Measurements from ENCODE around the gene ZC3H10. TPM values are rescaled to one million over a fixed set of nuclear protein-coding genes. Genes with fewer than 3 reads are reported as not detected.

The ZC3H10 gene
- total and polyA plus RNA-seq, 2 of the 8 experiments (the other 6 are each of a cell fraction or from before 2014, with no cell fraction given), result 4.0 to 11.2 TPM

DNA sequence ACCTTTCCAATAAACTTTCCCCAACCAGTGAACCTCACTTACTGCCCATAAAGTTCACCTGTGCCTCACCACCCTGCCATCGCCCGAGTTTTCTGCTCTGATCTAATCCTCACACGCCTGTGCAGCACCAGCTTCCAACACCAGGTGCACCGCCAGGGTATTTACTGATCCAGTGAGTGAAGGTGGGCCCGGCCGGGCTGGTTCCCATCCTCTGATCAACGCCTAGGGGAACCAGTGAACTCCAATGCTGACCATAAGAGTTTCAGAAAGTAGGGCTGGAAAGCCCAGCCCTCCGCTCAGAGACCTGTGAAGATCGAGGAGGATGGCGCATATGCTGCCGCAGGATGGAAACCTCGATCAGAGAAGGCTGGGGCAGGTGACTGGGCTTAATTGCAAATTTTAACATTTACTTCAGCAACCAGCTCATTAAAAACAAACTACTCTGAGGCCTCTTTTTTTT lies 33.6 kb downstream of the ZC3H10 start (continued):
- TF ChIP-seq TCF12 (IDR thresholded peaks at IDR 0.05; ENCODE audit: low read depth, low read length) (no peak), TEAD4 (IDR thresholded peaks at IDR 0.05; ENCODE audit: low read depth, low read length) (no peak), NANOG (IDR thresholded peaks at IDR 0.05; ENCODE audit: insufficient read depth, low read depth, low read length, poor library complexity, severe bottlenecking) (no peak), MAFK (IDR thresholded peaks at IDR 0.05; ENCODE audit: low read depth, low read length) (no peak), FOSL1 (IDR thresholded peaks at IDR 0.05; ENCODE audit: insufficient read depth, low read depth, low read length) (no peak), RBBP5 (IDR thresholded peaks at IDR 0.05; ENCODE audit: borderline replicate concordance, low read depth, low read length) (no peak), HDAC2 (IDR thresholded peaks at IDR 0.05; ENCODE audit: borderline replicate concordance in 1 of 2, low read depth in 2 of 2, low read length in 2 of 2) (no peak; a peak in 1 of 4 replicates), POLR2A (IDR thresholded peaks at IDR 0.05; ENCODE audit: control extremely low read depth in 1 of 2, low read depth in 2 of 2, low read length in 2 of 2) (no peak), KDM4A (IDR thresholded peaks at IDR 0.05; ENCODE audit: low read depth, low read length, severe bottlenecking) (no peak), TBP (IDR thresholded peaks at IDR 0.05; ENCODE audit: low read depth, low read length) (peak; percentile 26; the same call in 1 of the 2 replicates), CHD1 (IDR thresholded peaks at IDR 0.05; ENCODE audit: low read depth, low read length) (no peak), BRCA1 (IDR thresholded peaks at IDR 0.05; ENCODE audit: low read depth, low read length) (no peak), BACH1 (IDR thresholded peaks at IDR 0.05; ENCODE audit: low read length) (no peak), TAF1 (IDR thresholded peaks at IDR 0.05; ENCODE audit: low read depth, low read length) (0 out of 2 replicates have a peak, but pooled peaks have one; percentile 52), GTF2F1 (IDR thresholded peaks at IDR 0.05; ENCODE audit: borderline replicate concordance, low read depth, low read length) (no peak; the same call in 1 of the 2 replicates), SP2 (IDR thresholded peaks at IDR 0.05; ENCODE audit: low read length) (no peak), SP4 (IDR thresholded peaks at IDR 0.05; ENCODE audit: low read length) (no peak), BCL11A (IDR thresholded peaks at IDR 0.05; ENCODE audit: low read depth in 2 of 2, low read length in 2 of 2) (no peak), RNF2 (IDR thresholded peaks at IDR 0.05; ENCODE audit: borderline replicate concordance, low read depth, low read length, missing control alignments, poor library complexity, severe bottlenecking) (no peak), SIN3A (conservative IDR thresholded peaks at IDR 0.05 in 1 of 2, IDR thresholded peaks at IDR 0.05 in 1 of 2; ENCODE audit: low read depth in 1 of 2, low read length in 2 of 2) (peak in 1 of 2 experiments; percentile 55; a peak in 2 of 4 replicates), EGR1 (IDR thresholded peaks at IDR 0.05; ENCODE audit: borderline replicate concordance, low read depth, low read length) (no peak), KDM1A (IDR thresholded peaks at IDR 0.05; ENCODE audit: borderline replicate concordance, low read length) (no peak), POU5F1 (IDR thresholded peaks at IDR 0.05; ENCODE audit: low read depth, low read length) (no peak), JUND (IDR thresholded peaks at IDR 0.05; ENCODE audit: low read length) (no peak), CREB1 (IDR thresholded peaks at IDR 0.05) (no peak), RAD21 (IDR thresholded peaks at IDR 0.05 in 1 of 2, conservative IDR thresholded peaks at IDR 0.05 in 1 of 2; ENCODE audit: low read depth in 2 of 2, low read length in 2 of 2) (peak; percentile 18 to 37; a peak in 2 of 4 replicates)

All from H1 (cell line).